Measurements from ENCODE around the gene TLR3.

DNA sequence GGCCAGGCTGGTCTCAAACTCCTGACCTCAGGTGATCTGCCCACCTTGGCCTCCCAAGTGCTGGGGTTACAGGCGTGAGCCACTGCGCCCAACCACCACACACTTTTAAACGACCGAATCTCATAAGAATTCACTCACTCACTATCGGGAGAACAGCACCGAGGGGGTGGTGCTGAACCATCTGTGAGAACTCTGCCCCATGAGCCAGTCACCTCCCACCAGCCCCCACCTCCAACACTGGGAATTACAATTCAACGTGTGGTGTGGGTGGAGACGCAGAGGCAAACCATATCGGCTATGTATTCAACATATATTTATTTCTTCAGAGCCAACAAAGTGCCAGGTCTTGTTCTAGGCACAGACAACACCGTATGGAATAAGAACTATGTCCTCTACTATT lies 3.6 kb downstream of the TLR3 start:
- TF ChIP-seq, protein P1, sequence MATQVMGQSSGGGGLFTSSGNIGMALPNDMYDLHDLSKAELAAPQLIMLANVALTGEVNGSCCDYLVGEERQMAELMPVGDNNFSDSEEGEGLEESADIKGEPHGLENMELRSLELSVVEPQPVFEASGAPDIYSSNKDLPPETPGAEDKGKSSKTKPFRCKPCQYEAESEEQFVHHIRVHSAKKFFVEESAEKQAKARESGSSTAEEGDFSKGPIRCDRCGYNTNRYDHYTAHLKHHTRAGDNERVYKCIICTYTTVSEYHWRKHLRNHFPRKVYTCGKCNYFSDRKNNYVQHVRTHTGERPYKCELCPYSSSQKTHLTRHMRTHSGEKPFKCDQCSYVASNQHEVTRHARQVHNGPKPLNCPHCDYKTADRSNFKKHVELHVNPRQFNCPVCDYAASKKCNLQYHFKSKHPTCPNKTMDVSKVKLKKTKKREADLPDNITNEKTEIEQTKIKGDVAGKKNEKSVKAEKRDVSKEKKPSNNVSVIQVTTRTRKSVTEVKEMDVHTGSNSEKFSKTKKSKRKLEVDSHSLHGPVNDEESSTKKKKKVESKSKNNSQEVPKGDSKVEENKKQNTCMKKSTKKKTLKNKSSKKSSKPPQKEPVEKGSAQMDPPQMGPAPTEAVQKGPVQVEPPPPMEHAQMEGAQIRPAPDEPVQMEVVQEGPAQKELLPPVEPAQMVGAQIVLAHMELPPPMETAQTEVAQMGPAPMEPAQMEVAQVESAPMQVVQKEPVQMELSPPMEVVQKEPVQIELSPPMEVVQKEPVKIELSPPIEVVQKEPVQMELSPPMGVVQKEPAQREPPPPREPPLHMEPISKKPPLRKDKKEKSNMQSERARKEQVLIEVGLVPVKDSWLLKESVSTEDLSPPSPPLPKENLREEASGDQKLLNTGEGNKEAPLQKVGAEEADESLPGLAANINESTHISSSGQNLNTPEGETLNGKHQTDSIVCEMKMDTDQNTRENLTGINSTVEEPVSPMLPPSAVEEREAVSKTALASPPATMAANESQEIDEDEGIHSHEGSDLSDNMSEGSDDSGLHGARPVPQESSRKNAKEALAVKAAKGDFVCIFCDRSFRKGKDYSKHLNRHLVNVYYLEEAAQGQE (IDR thresholded peaks at IDR 0.05; ENCODE audit: low read depth, low read length), result no peak
- TF ChIP-seq TAF1 (IDR thresholded peaks at IDR 0.05; ENCODE audit: borderline replicate concordance, low read depth, low read length) (no peak), MTA3 (IDR thresholded peaks at IDR 0.05; ENCODE audit: borderline replicate concordance, low read length) (no peak), KDM1A (IDR thresholded peaks at IDR 0.05; ENCODE audit: borderline replicate concordance) (no peak), CHD2 (IDR thresholded peaks at IDR 0.05; ENCODE audit: borderline replicate concordance, low read depth, low read length) (no peak), RFX5 (IDR thresholded peaks at IDR 0.05; ENCODE audit: low read depth, low read length) (no peak), ZNF274 (IDR thresholded peaks at IDR 0.05; ENCODE audit: insufficient read depth, insufficient read length) (no peak)
- TF ChIP-seq, protein P2, sequence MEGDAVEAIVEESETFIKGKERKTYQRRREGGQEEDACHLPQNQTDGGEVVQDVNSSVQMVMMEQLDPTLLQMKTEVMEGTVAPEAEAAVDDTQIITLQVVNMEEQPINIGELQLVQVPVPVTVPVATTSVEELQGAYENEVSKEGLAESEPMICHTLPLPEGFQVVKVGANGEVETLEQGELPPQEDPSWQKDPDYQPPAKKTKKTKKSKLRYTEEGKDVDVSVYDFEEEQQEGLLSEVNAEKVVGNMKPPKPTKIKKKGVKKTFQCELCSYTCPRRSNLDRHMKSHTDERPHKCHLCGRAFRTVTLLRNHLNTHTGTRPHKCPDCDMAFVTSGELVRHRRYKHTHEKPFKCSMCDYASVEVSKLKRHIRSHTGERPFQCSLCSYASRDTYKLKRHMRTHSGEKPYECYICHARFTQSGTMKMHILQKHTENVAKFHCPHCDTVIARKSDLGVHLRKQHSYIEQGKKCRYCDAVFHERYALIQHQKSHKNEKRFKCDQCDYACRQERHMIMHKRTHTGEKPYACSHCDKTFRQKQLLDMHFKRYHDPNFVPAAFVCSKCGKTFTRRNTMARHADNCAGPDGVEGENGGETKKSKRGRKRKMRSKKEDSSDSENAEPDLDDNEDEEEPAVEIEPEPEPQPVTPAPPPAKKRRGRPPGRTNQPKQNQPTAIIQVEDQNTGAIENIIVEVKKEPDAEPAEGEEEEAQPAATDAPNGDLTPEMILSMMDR (IDR thresholded peaks at IDR 0.05 in 2 of 3, conservative IDR thresholded peaks at IDR 0.05 in 1 of 3; ENCODE audit: control insufficient read depth in 2 of 3, extremely low read depth in 1 of 3, insufficient read depth in 1 of 3, low read depth in 3 of 3, low read length in 3 of 3), result no peak
